Activated CD8-positive, alpha-beta memory T cell treated with anti-CD3 and anti-CD28 coated beads, Interleukin-2, amount 10 ng/mL, durations not matched to agents 7 days and 5 days (primary cell): Measurements from ENCODE around the gene SNAP47. TPM values are rescaled to one million over a fixed set of nuclear protein-coding genes. Genes with fewer than 3 reads are reported as not detected.

Experiments
- ATAC-seq: fragments of 150-1000 bp; cut with Tn5 transposase; one replicate; pipeline ENCODE4 v1.10.0; 2021; ENCODE audit warnings: moderate library complexity
- CTCF ChIA-PET: fragments of 350-600 bp; sonication (Branson Sonifier 250); formaldehyde crosslinking; loops from one replicate; lab custom pipeline; 2021; ENCODE audit warnings: antibody characterized with exemption; lab: Charles Lee
- DNase-seq: peaks from one replicate; pipeline ENCODE4 v3.0.0-alpha.2; 2020
- H3K27ac Mint-ChIP-seq: one replicate; pipeline ENCODE4 v1.8.0; 2021; ENCODE audit warnings: mild to moderate bottlenecking, mixed read lengths
- H3K27me3 Mint-ChIP-seq: one replicate; pipeline ENCODE4 v1.8.0; 2021; ENCODE audit warnings: mixed read lengths
- H3K36me3 Mint-ChIP-seq: one replicate; pipeline ENCODE4 v1.8.0; 2021; ENCODE audit warnings: mild to moderate bottlenecking, mixed read lengths
- H3K4me1 Mint-ChIP-seq: one replicate; pipeline ENCODE4 v1.8.0; 2021; ENCODE audit warnings: mixed read lengths
- H3K4me3 Mint-ChIP-seq: one replicate; pipeline ENCODE4 v1.8.0; 2021; ENCODE audit warnings: mild to moderate bottlenecking, moderate library complexity, mixed read lengths
- H3K9me3 Mint-ChIP-seq: one replicate; pipeline ENCODE4 v1.8.0; 2022; ENCODE audit warnings: low read depth, mixed read lengths
- total RNA-seq, 2 experiments: library from RNA; stranded (reverse); gene quantifications; one replicate each; pipeline ENCODE4 v1.2.3, GENCODE V29; 2021

SNAP47 gene
- total RNA-seq, 2 experiments from 2014 or later = 33.9 to 35.3 TPM

DNA sequence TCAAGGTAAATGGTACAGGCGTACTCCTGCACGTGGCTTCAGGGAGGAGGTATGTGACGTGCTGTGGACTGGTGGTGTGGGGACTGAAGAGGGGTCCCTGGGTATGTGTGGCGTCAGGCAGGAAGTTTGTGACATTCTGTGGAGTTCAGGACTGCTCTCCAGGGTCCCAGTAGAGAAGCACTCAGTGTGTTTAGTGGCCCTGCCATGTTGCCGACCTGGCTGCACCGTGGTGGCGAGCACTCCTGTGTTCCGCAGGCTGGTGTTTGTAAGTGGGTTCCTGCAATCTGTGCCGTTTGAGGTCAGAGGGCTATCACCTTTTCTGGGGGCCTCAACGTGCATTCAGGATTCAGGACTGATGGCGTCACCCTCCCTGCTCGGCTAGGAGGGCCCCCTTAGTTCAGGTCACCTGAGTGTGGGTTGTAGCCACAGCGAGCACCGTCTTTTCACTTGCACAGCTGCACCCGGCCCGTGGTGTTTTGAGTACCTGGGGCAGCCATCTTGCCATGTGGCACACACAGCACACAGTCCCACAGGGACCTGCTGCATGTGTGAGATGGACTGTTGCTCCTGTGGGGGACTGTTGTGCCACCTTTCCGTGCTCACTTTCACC lies 26.5 kb downstream of the SNAP47 start:
- CTCF ChIA-PET = interaction anchor here (0.8 to 5.2 kb wide), 13 partner anchors 8 to 194 kb away, joined by 3 to 59 read pairs (median 8); partner anchors contain the start of gene WNT9A
- Mint-ChIP-seq H3K27me3 (no peaks in the 10 kb centered on the region), H3K4me1 (peaks cover 93% of the 10 kb centered on the region), H3K9me3 (no peaks in the 10 kb centered on the region), H3K27ac (peak overlapping the region; percentile 84), H3K4me3 (no peak overlapping the region), H3K36me3 (peaks cover 56% of the 10 kb centered on the region)
- DNase-seq (no peak), ATAC-seq (no peak)

DNA sequence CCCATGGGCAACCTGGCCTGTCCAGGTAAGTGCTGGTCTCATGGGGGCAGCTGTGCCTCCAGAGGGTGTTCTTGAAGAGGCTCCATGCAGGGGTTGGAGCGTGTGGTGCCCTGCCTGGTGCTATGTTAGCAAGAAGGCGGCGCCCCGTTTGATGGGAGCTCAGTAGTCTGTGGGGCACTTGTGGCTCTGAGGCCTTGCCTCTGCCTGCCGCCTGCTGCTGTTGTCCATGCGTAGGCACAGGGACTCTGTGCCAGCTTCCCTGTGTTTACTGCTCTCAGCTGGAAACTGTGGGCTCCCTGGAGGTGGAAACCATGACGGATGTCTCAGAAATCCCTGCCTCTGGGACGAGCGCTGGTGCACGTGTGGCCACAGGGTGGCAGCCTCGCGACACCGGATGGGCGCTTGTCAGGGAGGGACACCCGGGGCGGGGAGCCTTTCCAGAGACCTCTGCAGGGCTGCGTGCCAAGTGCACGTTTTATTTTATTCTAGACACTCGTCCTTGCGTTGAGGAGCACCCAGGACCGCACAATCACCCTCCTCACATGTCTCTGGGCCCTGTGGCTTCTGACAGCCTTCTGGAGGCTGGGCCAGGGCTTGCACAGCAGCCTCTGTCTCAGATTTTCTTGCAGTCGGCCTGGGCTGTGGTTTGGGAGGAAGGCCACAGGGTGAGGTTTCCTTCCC lies 27.1 kb downstream of the SNAP47 start:
- CTCF ChIA-PET = interaction anchor here (0.8 to 5.2 kb wide), 16 partner anchors 9 to 220 kb away, joined by 3 to 59 read pairs (median 7); partner anchors contain the start of gene WNT9A
- H3K4me1 Mint-ChIP-seq = peaks cover 96% of the 10 kb centered on the region
- H3K27me3 Mint-ChIP-seq = no peaks in the 10 kb centered on the region
- H3K36me3 Mint-ChIP-seq = peaks cover 58% of the 10 kb centered on the region
- H3K27ac Mint-ChIP-seq = peak overlapping the region; percentile 84
- DNase-seq = peak; percentile 97
- ATAC-seq = peak; percentile 64
- peak overlapping the region; percentile 24 for H3K4me3 Mint-ChIP-seq
- no peaks in the 10 kb centered on the region for H3K9me3 Mint-ChIP-seq

DNA sequence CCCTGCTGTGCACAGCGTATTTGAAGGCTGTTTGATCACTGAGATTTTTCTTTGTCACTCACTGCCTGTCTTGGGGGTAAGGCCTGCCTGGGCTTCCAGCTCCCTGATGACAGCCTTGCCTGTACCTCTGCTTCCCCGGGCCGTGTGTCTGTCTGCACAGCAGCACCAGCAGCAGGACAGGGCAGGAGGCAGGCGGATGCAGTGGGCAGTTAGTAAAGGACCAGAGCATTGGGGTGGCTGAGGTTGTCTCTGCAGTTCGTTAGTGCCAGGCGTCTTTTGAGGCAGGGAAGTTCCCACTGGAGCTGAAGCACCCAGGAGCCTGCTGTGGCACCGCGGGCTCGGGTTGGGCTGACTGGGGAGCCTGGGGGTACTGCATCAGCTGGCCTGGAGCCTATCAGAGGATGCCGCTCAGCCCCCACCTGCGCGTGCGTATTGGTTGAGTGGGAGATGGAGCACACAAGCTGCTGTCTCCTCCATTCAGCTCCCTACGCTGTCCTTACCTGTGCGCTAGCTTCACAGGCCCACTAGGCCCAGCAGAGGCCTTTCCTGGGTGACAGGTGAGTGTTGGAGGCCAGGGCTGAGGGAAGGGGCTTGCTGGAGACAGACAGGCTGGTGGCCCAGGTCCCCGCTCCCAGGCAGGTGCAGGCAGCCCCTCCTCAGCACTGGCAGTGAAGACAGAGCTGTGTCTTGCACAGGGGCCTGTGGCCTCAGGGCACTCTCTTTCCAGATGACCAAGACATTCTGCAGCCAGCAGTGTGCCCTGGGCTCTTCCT lies 28.2 kb downstream of the SNAP47 start:
- Mint-ChIP-seq H3K27ac (peak overlapping the region; percentile 84), H3K9me3 (no peaks in the 10 kb centered on the region), H3K27me3 (no peaks in the 10 kb centered on the region), H3K4me3 (peak overlapping the region; percentile 31), H3K36me3 (peaks cover 59% of the 10 kb centered on the region), H3K4me1 (peaks cover 96% of the 10 kb centered on the region)
- no peak for ATAC-seq
- no peak for DNase-seq
- CTCF ChIA-PET = interaction anchor here (0.9 to 5.2 kb wide), 12 partner anchors 10 to 221 kb away, joined by 3 to 59 read pairs (median 9); partner anchors contain the start of gene WNT9A

DNA sequence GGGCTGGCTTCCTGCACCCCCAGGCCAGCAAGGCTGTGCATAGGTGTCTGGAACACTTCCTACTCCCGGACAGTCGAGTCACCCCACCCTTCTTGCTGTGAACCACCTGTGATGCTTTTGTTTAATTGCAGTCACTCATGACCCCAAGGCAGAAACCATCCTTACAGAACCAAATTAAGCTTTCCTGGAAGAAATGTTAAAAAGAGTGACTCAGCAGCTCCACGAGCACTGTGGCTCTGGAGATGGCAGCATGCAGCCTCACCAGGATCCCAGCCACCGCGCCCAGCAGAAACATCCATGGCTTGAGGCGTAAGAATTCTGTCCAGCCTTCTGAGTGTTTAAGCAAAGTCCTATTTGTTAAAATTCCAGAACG lies 28.8 kb downstream of the SNAP47 start:
- CTCF ChIA-PET = interaction anchor here (1.0 to 5.2 kb wide), 6 partner anchors 10 to 323 kb away, joined by 3 to 59 read pairs (median 10); partner anchors contain the start of gene WNT9A
- H3K27me3 Mint-ChIP-seq = no peaks in the 10 kb centered on the region
- H3K4me3 Mint-ChIP-seq = no peak overlapping the region
- DNase-seq = no peak
- H3K9me3 Mint-ChIP-seq = no peaks in the 10 kb centered on the region
- peaks cover 96% of the 10 kb centered on the region for H3K4me1 Mint-ChIP-seq
- peak overlapping the region; percentile 69 for H3K27ac Mint-ChIP-seq
- peaks cover 59% of the 10 kb centered on the region for H3K36me3 Mint-ChIP-seq
- ATAC-seq = no peak

DNA sequence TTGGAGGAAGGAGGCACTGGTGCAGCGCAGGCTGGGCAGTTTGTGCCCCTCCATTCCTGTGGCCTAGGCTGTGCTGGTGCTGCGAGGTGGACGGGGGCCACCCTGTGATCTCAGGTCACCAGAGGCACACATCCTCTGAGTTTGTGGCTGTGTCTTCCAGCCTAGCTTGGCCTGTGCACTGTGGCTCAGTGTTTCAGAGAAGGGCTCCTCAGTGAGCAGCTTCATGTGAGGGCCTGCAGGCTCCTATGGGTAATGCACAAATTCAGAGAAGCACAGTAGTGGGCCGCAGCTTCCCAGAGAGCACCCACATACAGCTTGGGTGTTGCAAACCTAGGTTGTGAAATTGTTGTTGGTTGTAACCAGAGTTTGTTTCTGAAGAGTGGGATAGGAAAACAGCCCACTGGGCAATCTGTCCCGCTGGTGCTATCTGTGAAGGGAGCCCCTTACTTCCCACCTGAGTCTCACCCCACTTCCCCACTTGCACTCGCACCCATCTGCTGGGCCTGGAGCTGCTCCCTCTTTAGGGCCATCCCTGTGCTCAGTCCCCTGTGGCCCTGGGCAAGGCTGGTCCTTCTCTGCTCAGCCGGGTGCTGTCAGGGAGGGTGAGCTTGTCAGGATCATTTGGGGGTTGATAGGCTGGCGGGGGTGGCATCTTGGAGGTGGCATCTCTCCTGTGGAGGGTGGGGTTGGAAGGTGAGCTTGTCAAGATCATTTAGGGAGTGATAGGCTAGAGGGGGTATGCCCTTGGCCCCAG lies 30.2 kb downstream of the SNAP47 start:
- DNase-seq (peak; percentile 78), ATAC-seq (peak; percentile 35)
- H3K9me3 Mint-ChIP-seq = no peaks in the 10 kb centered on the region
- H3K27me3 Mint-ChIP-seq = no peaks in the 10 kb centered on the region
- H3K4me1 Mint-ChIP-seq = peaks cover 85% of the 10 kb centered on the region
- H3K27ac Mint-ChIP-seq = peak overlapping the region; percentile 89
- H3K36me3 Mint-ChIP-seq = peaks cover 50% of the 10 kb centered on the region
- H3K4me3 Mint-ChIP-seq = peak overlapping the region; percentile 30
- CTCF ChIA-PET = interaction anchor here (0.9 to 5.2 kb wide), 13 partner anchors 9 to 234 kb away, joined by 3 to 59 read pairs (median 5); partner anchors contain the start of gene WNT9A

DNA sequence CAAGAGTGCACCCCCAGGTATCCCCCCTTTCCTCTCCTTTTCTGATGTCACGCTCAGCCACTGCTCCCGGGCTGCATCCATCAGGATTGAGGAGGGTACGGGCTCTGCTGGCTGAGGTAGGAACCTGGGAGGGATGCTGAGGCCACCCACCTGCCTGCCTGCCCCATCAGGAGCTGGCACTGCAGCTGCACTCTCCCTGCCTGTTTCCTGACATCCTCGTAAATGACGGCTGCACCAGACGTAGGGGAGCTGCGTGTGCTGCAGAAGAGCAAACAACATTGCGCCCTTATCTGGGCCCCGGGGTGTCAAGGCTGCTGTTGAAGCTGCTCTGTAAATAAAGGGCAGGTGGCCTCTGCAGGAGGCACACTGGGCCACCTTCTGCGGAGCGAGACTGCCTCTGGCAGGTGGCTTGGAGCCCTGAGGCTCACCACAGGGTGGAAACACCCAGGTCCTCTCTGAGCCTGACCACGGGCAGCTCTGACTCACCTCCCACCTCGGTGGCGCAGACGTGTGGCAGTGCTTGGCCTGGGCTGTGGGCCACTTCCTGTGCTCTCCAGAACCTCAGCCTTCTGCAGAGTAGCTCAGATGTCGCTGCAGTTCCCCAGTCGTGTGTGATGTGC lies 30.9 kb downstream of the SNAP47 start:
- peak overlapping the region; percentile 89 for H3K27ac Mint-ChIP-seq
- CTCF ChIA-PET = interaction anchor here (0.7 to 5.2 kb wide), 14 partner anchors 8 to 233 kb away, joined by 3 to 59 read pairs (median 5); partner anchors contain the start of gene WNT9A
- peak; percentile 73 for ATAC-seq

DNA sequence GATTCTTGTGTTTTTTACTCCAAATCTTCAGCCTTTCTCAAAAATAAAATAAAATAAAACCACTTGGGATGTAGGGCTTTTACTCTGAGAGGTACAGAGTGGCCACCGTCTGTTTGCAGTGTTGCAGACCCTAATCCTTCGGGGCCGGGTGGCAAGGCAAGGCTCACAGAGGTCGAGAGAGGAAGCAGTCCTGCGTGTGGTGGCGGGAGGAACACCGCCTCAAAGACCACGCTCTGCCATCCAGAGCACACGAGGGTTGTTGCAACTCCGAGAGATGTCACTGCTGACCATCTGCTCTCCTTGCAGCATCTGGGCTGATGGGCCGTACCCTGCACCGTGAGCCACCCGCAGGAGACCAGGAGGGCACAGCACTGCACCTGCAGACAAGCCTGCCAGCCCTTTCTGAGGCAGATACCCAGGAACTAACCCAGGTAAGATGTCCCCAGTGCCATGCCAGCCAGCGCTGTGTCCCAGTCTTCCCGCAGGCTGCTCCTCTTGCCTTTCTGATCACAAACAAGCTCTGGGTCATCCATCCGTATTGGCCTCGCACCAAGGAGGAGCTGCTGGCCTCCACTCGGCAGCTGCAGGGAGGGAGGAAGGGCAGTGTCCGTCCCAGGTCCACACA lies 31.5 kb downstream of the SNAP47 start:
- Mint-ChIP-seq H3K4me3 (peak overlapping the region; percentile 44), H3K36me3 (peaks cover 43% of the 10 kb centered on the region), H3K27ac (peak overlapping the region; percentile 89), H3K27me3 (no peaks in the 10 kb centered on the region), H3K9me3 (no peaks in the 10 kb centered on the region), H3K4me1 (peaks cover 73% of the 10 kb centered on the region)
- ATAC-seq (peak; percentile 14), DNase-seq (no peak)
- CTCF ChIA-PET = interaction anchor here (0.7 to 5.2 kb wide), 13 partner anchors 8 to 233 kb away, joined by 3 to 59 read pairs (median 5); partner anchors contain the start of gene WNT9A

More for the DNA sequence above, 30.9 kb downstream of the SNAP47 start:
- peak; percentile 97 for DNase-seq
- Mint-ChIP-seq H3K36me3 (peaks cover 47% of the 10 kb centered on the region), H3K4me3 (peak overlapping the region; percentile 30), H3K27me3 (no peaks in the 10 kb centered on the region), H3K4me1 (peaks cover 80% of the 10 kb centered on the region), H3K9me3 (no peaks in the 10 kb centered on the region)

DNA sequence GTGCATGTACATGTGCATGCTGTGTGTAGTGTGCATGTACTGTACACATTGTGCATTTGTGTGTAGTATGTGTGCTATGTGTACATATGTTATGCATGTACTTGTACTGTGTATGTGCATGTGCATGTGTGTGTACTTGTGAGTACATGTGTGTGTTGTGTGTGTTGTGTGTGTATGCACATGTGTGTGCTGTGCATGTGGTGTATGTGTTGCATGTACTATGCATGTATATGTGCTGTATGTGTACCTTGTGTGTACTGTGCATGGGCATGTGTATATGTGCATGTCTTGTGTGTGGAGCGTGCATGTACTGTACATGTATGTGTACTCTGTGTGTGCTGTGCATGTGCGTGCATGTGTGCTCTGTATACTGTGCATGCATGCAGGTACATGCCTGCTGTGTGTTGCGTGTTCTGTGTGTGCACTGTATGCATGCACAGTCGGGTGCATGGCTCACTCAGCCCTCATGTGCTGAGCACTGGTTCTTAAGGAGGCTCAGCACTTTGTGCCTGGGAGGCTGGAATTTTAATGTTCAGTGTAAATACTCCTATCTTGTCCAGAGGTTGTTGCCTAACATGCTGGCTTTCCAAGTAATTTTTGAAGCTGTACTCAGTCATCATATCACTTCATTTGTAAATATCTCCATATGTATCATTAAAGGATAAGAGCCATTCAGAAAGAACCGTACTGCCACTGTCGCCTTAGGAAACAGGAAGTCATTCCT lies 32.3 kb downstream of the SNAP47 start:
- Mint-ChIP-seq H3K27ac (peak overlapping the region; percentile 89), H3K36me3 (peaks cover 48% of the 10 kb centered on the region), H3K4me3 (peak overlapping the region; percentile 44), H3K27me3 (no peaks in the 10 kb centered on the region), H3K9me3 (no peaks in the 10 kb centered on the region), H3K4me1 (peaks cover 72% of the 10 kb centered on the region)
- DNase-seq (no peak), ATAC-seq (no peak)
- CTCF ChIA-PET = interaction anchor here (2.2 to 3.9 kb wide), 2 partner anchors 20 to 23 kb away, joined by 5 to 18 read pairs; no protein-coding TSS in a partner anchor

DNA sequence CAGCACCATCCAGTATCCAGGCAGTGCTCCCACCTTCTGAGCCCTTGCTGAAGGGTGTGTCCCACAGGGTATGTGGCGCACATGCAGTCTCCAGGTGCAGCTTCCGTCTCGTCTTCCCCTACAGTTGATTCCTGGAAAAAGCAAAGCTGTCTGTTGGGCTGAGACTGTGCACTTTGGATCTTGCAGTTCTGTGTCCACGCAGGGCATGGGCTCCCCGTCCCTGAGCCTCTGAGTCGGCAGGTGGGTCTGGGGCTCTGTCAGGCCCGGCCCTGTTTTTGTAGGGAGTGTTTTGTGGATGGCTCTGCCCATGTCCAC lies 32.8 kb downstream of the SNAP47 start:
- Mint-ChIP-seq H3K27ac (no peak overlapping the region), H3K4me3 (no peak overlapping the region), H3K4me1 (peaks cover 70% of the 10 kb centered on the region), H3K36me3 (peaks cover 51% of the 10 kb centered on the region), H3K9me3 (no peaks in the 10 kb centered on the region), H3K27me3 (no peaks in the 10 kb centered on the region)
- ATAC-seq (no peak), DNase-seq (no peak)
- CTCF ChIA-PET = no interaction called here

DNA sequence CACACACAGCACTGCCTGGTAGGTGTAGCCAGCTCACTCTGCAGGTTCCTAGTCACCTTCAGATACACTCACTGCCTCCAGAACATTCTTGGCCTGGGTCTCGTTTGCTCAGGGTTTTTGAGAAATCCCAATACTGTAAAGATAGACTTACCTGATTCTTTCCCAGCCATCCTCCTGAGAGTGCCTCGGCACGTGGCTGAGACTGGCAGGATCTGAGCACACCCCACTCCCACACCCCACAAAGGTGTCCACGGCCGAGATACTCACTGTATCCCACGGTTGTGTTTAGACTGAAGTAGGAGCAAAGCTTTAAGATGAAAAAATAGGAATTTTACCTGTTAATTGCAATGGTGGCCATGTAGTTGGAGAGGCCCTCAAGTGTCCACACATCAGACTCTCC lies 33.4 kb downstream of the SNAP47 start:
- CTCF ChIA-PET = no interaction called here
- Mint-ChIP-seq H3K27me3 (no peaks in the 10 kb centered on the region), H3K36me3 (peaks cover 52% of the 10 kb centered on the region), H3K4me1 (peaks cover 70% of the 10 kb centered on the region), H3K27ac (no peak overlapping the region), H3K9me3 (no peaks in the 10 kb centered on the region), H3K4me3 (no peak overlapping the region)
- DNase-seq (no peak), ATAC-seq (no peak)

DNA sequence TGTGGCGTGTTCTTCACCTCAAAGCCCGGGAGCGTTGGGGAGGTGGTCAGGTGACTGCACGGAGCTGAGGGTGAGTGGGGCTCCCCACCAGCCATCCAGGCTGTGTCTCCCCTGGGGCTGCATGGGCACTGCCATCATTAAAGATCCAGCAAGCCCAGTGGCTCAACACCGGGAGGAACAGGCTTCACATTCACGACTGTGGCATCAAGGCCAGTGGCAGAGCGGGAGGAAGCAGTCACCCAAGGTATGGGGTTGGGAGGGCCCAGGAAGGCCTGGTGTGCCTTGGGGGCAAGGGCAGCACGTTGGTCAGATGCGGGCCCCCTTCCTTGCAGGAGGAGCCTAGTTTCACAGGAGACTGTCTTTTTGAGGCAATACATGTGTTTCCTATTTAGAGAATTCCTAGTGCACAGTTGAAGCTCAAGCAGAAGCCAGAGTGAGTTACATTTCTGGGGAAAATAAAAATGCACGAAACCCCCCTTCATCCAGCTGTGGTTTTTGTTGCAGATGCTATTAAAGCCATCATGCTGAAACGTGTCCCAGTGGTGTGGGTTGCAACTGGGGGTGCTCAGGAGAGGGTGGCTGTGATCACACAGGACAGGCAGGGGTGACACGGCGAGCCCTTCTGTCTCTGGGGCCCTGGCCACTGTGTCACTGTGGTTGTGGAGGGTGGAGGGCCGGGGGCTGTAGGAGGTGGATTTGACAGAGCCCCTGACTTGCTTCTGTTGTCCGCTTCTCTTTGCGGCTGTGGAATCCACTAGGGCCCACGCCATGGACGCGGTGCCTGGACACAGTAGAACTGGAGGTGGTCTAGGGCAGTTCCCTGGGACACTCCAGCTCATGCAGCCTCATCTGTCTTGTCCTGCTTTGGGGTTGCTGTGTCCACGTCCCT lies 34.1 kb downstream of the SNAP47 start:
- ATAC-seq (no peak), DNase-seq (no peak)
- no peaks in the 10 kb centered on the region for H3K9me3 Mint-ChIP-seq
- no peak overlapping the region for H3K4me3 Mint-ChIP-seq
- no peak overlapping the region for H3K27ac Mint-ChIP-seq
- H3K27me3 Mint-ChIP-seq = no peaks in the 10 kb centered on the region
- CTCF ChIA-PET = no interaction called here
- peaks cover 70% of the 10 kb centered on the region for H3K4me1 Mint-ChIP-seq
- peaks cover 53% of the 10 kb centered on the region for H3K36me3 Mint-ChIP-seq
